ENCODE measurements around the gene PRKN. TPM values are rescaled to one million over a fixed set of nuclear protein-coding genes. Genes with fewer than 3 reads are reported as not detected.

Gene PRKN
- total RNA-seq, 1 experiment from 2014 or later = not detected

GRCh38 chr6:162481938-162482337 is 245.6 kb downstream of the PRKN start:
- DNase-seq = no peak
- no peaks in the 10 kb centered on the region for H3K9me3 ChIP-seq (ENCODE audit: insufficient read depth, low read depth)
- H3K36me3 ChIP-seq (ENCODE audit: low read depth) = no peaks in the 10 kb centered on the region
- ChIA-PET POLR2A (ENCODE audit: unreplicated experiment) (no interaction called here), CTCF (no interaction called here)
- H3F3A ChIP-seq (ENCODE audit: insufficient read depth, low read depth) = no peaks in the 10 kb centered on the region
- BruUV-seq (replicated peaks) = no TSS peak
- intact Hi-C loops (cut with micrococcal nuclease; ENCODE audit: unreplicated experiment) = no loop called here
- no peak overlapping the region for H3K27ac ChIP-seq
- TF ChIP-seq EZH2 (IDR thresholded peaks at IDR 0.05; ENCODE audit: low read depth) = no peak
- TF ChIP-seq, protein P1, sequence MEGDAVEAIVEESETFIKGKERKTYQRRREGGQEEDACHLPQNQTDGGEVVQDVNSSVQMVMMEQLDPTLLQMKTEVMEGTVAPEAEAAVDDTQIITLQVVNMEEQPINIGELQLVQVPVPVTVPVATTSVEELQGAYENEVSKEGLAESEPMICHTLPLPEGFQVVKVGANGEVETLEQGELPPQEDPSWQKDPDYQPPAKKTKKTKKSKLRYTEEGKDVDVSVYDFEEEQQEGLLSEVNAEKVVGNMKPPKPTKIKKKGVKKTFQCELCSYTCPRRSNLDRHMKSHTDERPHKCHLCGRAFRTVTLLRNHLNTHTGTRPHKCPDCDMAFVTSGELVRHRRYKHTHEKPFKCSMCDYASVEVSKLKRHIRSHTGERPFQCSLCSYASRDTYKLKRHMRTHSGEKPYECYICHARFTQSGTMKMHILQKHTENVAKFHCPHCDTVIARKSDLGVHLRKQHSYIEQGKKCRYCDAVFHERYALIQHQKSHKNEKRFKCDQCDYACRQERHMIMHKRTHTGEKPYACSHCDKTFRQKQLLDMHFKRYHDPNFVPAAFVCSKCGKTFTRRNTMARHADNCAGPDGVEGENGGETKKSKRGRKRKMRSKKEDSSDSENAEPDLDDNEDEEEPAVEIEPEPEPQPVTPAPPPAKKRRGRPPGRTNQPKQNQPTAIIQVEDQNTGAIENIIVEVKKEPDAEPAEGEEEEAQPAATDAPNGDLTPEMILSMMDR (conservative IDR thresholded peaks at IDR 0.05) = no peak
- H3K27me3 ChIP-seq (ENCODE audit: insufficient read depth, low read depth) = peaks cover 16% of the 10 kb centered on the region
- H3K79me2 ChIP-seq (ENCODE audit: low read depth) = no peaks in the 10 kb centered on the region
- no peak overlapping the region for H3K4me3 ChIP-seq
- no peak overlapping the region for H3K4me2 ChIP-seq
- H3K4me1 ChIP-seq (replicated peaks; ENCODE audit: insufficient read depth) = no peaks in the 10 kb centered on the region
- no peaks in the 10 kb centered on the region for H3K9me2 ChIP-seq (ENCODE audit: insufficient read depth)
- no peaks in the 10 kb centered on the region for H4K20me1 ChIP-seq (ENCODE audit: insufficient read depth)
- H2AFZ ChIP-seq = no peak overlapping the region

DNA sequence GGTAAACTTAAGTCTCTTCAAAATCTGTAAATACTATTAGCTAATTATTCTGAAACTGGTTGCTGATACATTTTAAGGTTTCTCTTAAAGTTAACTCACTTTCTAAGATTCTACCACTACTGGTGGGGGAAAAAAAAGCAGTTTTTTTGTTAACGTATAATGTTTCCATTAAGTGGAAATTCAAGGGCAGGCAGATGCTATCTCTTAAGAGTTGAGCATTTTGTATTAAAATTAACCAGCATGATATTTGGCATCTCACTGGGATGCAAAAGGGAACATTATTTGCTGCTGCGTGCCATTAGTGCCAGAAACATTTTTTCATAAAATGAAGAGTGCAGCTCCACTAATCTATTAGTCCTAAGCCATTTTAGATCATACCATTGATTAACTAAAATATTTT is 246.2 kb downstream of the PRKN start:
- Histone ChIP-seq H3K4me3 (no peak overlapping the region), H3K4me1 (replicated peaks; ENCODE audit: insufficient read depth) (no peaks in the 10 kb centered on the region), H2AFZ (no peak overlapping the region), H3K4me2 (no peak overlapping the region), H3K36me3 (ENCODE audit: low read depth) (no peaks in the 10 kb centered on the region), H3F3A (ENCODE audit: insufficient read depth, low read depth) (no peaks in the 10 kb centered on the region), H3K27ac (no peak overlapping the region), H3K9me3 (ENCODE audit: insufficient read depth, low read depth) (no peaks in the 10 kb centered on the region), H3K9me2 (ENCODE audit: insufficient read depth) (no peaks in the 10 kb centered on the region), H3K79me2 (ENCODE audit: low read depth) (no peaks in the 10 kb centered on the region), H3K27me3 (ENCODE audit: insufficient read depth, low read depth) (peaks cover 22% of the 10 kb centered on the region), H4K20me1 (ENCODE audit: insufficient read depth) (no peaks in the 10 kb centered on the region)
- BruUV-seq (replicated peaks) = no TSS peak
- intact Hi-C loops (cut with micrococcal nuclease; ENCODE audit: unreplicated experiment) = no loop called here
- ChIA-PET CTCF (no interaction called here), POLR2A (ENCODE audit: unreplicated experiment) (no interaction called here)
- no peak for DNase-seq
- no peak for TF ChIP-seq EZH2 (IDR thresholded peaks at IDR 0.05; ENCODE audit: low read depth)
- TF ChIP-seq, protein P1 (conservative IDR thresholded peaks at IDR 0.05) = no peak

DNA sequence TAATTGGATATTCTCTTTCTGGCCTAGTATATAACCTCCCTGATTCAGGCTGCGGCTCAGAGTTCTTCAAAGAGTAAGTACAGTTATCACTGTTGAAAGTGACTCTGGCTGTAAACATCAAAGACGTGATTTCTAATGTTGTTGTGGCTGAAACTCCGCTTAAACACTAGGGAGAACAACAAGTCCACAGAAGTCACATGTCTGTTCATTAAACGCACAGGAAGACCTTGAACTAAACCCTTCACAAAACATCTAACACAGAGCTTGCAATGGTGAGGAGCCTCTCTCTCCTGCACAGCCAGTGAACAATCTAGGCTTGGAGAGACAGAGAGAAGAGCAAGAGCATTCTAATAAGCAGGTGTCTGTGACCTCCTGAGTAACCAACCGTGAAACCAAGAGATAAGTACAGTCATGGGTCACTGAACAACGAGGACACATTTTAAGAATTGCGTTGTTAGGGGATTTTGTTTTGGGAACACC is 249.3 kb downstream of the PRKN start:
- BruUV-seq (replicated peaks) = no TSS peak
- H3K4me3 ChIP-seq = no peak overlapping the region
- no peak for DNase-seq
- ChIA-PET POLR2A (ENCODE audit: unreplicated experiment) (no interaction called here), CTCF (no interaction called here)
- H3K4me1 ChIP-seq (replicated peaks; ENCODE audit: insufficient read depth) = no peaks in the 10 kb centered on the region
- TF ChIP-seq EZH2 (IDR thresholded peaks at IDR 0.05; ENCODE audit: low read depth) = no peak
- TF ChIP-seq, protein P1 (conservative IDR thresholded peaks at IDR 0.05) = no peak
- no peak overlapping the region for H3K27ac ChIP-seq
- no peaks in the 10 kb centered on the region for H3K9me3 ChIP-seq (ENCODE audit: insufficient read depth, low read depth)
- no peaks in the 10 kb centered on the region for H3K79me2 ChIP-seq (ENCODE audit: low read depth)
- intact Hi-C loops (cut with micrococcal nuclease; ENCODE audit: unreplicated experiment) = no loop called here
- no peaks in the 10 kb centered on the region for H3F3A ChIP-seq (ENCODE audit: insufficient read depth, low read depth)
- no peaks in the 10 kb centered on the region for H3K36me3 ChIP-seq (ENCODE audit: low read depth)
- no peaks in the 10 kb centered on the region for H4K20me1 ChIP-seq (ENCODE audit: insufficient read depth)
- no peak overlapping the region for H2AFZ ChIP-seq
- no peak overlapping the region for H3K4me2 ChIP-seq
- no peaks in the 10 kb centered on the region for H3K9me2 ChIP-seq (ENCODE audit: insufficient read depth)
- H3K27me3 ChIP-seq (ENCODE audit: insufficient read depth, low read depth) = peaks cover 23% of the 10 kb centered on the region
